ENCODE data around the gene NRG3. TPM values are rescaled to one million over a fixed set of nuclear protein-coding genes. Genes with fewer than 3 reads are reported as not detected.

Gene NRG3
- total and polyA plus RNA-seq, 2 donors (not counting 1 experiment from before 2014, with no cell fraction given): 0.06 TPM; not detected in 1

GRCh38 chr10:82353381-82353780 is 478.4 kb downstream of the NRG3 start:
- intact Hi-C loops (cut with micrococcal nuclease): no loop called here
- ATAC-seq (ENCODE audit: low read depth): no peak
- H3K27ac Mint-ChIP-seq: no peak overlapping the region
- no peaks in the 10 kb centered on the region for H3K4me1 Mint-ChIP-seq
- Histone ChIP-seq H3K27me3 (replicated peaks in 1 of 4; ENCODE audit: control extremely low read depth in 1 of 4, control insufficient read depth in 3 of 4, insufficient read depth in 4 of 4, low read length in 3 of 4) (no peaks in the 10 kb centered on the region), H3K4me1 (ENCODE audit: control insufficient read depth in 2 of 2, insufficient read depth in 2 of 2, low read length in 2 of 2) (no peaks in the 10 kb centered on the region), H3K27ac (ENCODE audit: low read length in 2 of 2) (no peak overlapping the region), H3K36me3 (replicated peaks in 1 of 2; ENCODE audit: control extremely low read depth in 1 of 2, control insufficient read depth in 1 of 2, extremely low read depth in 1 of 2, insufficient read depth in 2 of 2, low read length in 1 of 2) (no peaks in the 10 kb centered on the region), H3K9me3 (ENCODE audit: control extremely low read depth in 1 of 3, control insufficient read depth in 2 of 3, insufficient read depth in 1 of 3, low read length in 2 of 3) (no peaks in the 10 kb centered on the region), H3K4me2 (replicated peaks; ENCODE audit: low read depth, low read length, poor library complexity, severe bottlenecking) (no peak overlapping the region), H2AFZ (ENCODE audit: insufficient read depth, low read depth, low read length, poor library complexity, severe bottlenecking) (no peak overlapping the region), H3K4me3 (ENCODE audit: control extremely low read depth in 1 of 5, extremely low read depth in 1 of 5, insufficient read depth in 1 of 5, low read depth in 2 of 5, low read length in 4 of 5) (no peak overlapping the region), H3K79me2 (ENCODE audit: control insufficient read depth, insufficient read depth, low read length) (no peaks in the 10 kb centered on the region), H3K9ac (ENCODE audit: low read length) (no peak overlapping the region), H4K20me1 (ENCODE audit: control insufficient read depth, insufficient read depth, low read length, poor library complexity, severe bottlenecking) (no peaks in the 10 kb centered on the region)
- no peak for DNase-seq
- H3K27me3 Mint-ChIP-seq: no peaks in the 10 kb centered on the region
- TF ChIP-seq EZH2 (IDR thresholded peaks at IDR 0.05; ENCODE audit: borderline replicate concordance, insufficient read depth, low read depth, low read length, poor library complexity, severe bottlenecking): no peak
- TF ChIP-seq CTCF (IDR thresholded peaks at IDR 0.05): no peak
- POLR2A ChIA-PET: no interaction called here
- CTCF ChIA-PET: no interaction called here
- WGBS (ENCODE audit: insufficient coverage): no CpG with 5 or more reads among the region's 3 CpGs
- no peaks in the 10 kb centered on the region for H3K9me3 Mint-ChIP-seq (ENCODE audit: insufficient read depth)
- no peak overlapping the region for H3K4me3 Mint-ChIP-seq

DNA sequence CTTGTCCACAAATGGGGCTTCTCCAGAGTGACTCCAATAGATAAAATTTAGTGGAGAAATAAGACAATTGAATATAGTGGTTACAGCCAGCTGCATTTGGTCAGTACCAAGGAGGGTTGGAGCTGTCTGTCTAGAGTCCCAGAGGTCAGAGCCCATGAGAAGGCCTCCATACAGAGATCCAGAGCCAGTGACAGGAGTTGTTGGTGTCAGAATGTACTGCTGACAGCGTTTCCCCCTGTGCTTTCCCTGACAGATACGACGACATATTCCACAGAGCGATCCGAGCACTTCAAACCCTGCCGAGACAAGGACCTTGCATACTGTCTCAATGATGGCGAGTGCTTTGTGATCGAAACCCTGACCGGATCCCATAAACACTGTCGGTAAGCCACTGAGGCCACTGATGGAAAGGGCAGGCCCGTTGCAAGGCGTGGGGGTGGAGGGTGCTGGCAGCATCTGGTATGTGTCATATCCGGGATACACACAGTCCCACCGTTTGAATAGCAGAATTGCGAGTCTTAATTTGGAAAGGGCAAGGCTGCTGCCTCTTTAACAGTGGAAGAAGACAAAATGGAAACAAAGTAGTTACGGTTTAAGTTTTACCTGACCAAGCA is 483.6 kb downstream of the NRG3 start:
- TF ChIP-seq EZH2 (IDR thresholded peaks at IDR 0.05; ENCODE audit: borderline replicate concordance, insufficient read depth, low read depth, low read length, poor library complexity, severe bottlenecking) (no peak), CTCF (IDR thresholded peaks at IDR 0.05) (no peak)
- Mint-ChIP-seq H3K4me3 (no peak overlapping the region), H3K27ac (no peak overlapping the region), H3K4me1 (no peaks in the 10 kb centered on the region), H3K27me3 (no peaks in the 10 kb centered on the region), H3K9me3 (ENCODE audit: insufficient read depth) (no peaks in the 10 kb centered on the region)
- H4K20me1 ChIP-seq (ENCODE audit: control insufficient read depth, insufficient read depth, low read length, poor library complexity, severe bottlenecking): no peaks in the 10 kb centered on the region
- no peaks in the 10 kb centered on the region for H3K27me3 ChIP-seq (replicated peaks in 1 of 4; ENCODE audit: control extremely low read depth in 1 of 4, control insufficient read depth in 3 of 4, insufficient read depth in 4 of 4, low read length in 3 of 4)
- no peak overlapping the region for H3K27ac ChIP-seq (ENCODE audit: low read length in 2 of 2)
- no peak overlapping the region for H2AFZ ChIP-seq (ENCODE audit: insufficient read depth, low read depth, low read length, poor library complexity, severe bottlenecking)
- H3K36me3 ChIP-seq (replicated peaks in 1 of 2; ENCODE audit: control extremely low read depth in 1 of 2, control insufficient read depth in 1 of 2, extremely low read depth in 1 of 2, insufficient read depth in 2 of 2, low read length in 1 of 2): no peaks in the 10 kb centered on the region
- WGBS (ENCODE audit: insufficient coverage): 91% methylated on average over 15 of the region's 16 CpGs
- no peaks in the 10 kb centered on the region for H3K79me2 ChIP-seq (ENCODE audit: control insufficient read depth, insufficient read depth, low read length)
- H3K9me3 ChIP-seq (ENCODE audit: control extremely low read depth in 1 of 3, control insufficient read depth in 2 of 3, insufficient read depth in 1 of 3, low read length in 2 of 3): no peaks in the 10 kb centered on the region
- POLR2A ChIA-PET: no interaction called here
- no peak for ATAC-seq (ENCODE audit: low read depth)
- CTCF ChIA-PET: no interaction called here
- H3K9ac ChIP-seq (ENCODE audit: low read length): no peak overlapping the region
- H3K4me3 ChIP-seq (ENCODE audit: control extremely low read depth in 1 of 5, extremely low read depth in 1 of 5, insufficient read depth in 1 of 5, low read depth in 2 of 5, low read length in 4 of 5): no peak overlapping the region
- H3K4me1 ChIP-seq (ENCODE audit: control insufficient read depth in 2 of 2, insufficient read depth in 2 of 2, low read length in 2 of 2): no peaks in the 10 kb centered on the region
- H3K4me2 ChIP-seq (replicated peaks; ENCODE audit: low read depth, low read length, poor library complexity, severe bottlenecking): no peak overlapping the region
- no peak for DNase-seq
- intact Hi-C loops (cut with micrococcal nuclease): no loop called here
